ENCODE measurements around the gene ANKIB1.

The ANKIB1 gene

DNA sequence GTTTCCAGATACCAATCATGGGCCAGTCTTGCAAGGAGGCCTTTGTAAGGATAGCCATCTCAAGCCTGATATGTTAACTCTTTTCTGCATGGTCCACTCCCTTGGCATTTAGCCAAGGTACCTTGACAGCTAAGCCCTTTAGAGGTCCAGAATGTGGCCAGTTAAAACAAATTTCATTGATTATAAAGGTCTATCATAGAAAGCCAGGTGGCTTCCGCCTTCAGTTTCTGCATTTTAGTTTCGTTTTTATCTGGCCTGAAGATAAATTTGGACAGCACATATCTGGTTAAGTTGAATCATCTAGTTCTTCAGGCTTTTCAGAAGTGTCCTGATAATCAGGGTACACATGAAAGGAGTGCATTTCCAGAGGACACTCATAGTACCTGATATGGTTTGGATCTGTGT, 30.7 kb downstream of the ANKIB1 start:
- TF ChIP-seq TAF1 (IDR thresholded peaks at IDR 0.05; ENCODE audit: borderline replicate concordance, low read depth, low read length), result no peak
- no peak for TF ChIP-seq POLR2A (IDR thresholded peaks at IDR 0.05; ENCODE audit: low read depth, low read length)
- no peak for TF ChIP-seq POLR2AphosphoS5 (IDR thresholded peaks at IDR 0.05; ENCODE audit: low read depth, low read length)
- DNase-seq (ENCODE audit: insufficient read length) (no peak), FAIRE-seq (no peak)

DNA sequence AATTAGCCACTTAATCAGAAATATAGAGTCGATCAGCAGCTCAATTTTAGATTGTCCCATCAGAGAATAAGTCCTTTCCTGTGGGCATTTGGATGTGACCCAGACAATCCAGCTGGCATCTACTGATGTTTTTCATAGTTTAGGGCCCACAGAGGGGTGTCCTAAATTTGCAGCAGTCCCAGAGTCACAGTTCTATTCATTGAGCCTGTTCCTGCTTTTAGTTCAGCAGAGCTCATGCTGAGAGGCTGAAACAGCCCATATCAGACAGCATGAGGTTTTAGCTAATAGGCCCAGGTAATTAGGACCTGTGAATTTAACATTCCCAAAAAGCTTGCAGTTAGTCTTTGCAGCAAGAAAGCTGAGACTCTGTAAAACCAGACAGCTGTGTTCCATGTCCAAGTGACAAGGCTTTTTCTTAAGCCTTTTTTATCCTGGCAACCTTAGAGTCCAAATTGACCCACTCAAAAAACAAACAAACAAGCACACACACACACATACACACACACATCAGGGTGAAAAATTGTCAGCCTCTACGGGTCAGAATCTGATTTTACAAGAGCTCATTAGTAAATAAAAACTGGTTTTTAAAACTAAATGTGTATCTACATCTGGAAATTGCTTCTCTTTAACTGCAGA, 33.7 kb downstream of the ANKIB1 start:
- TF ChIP-seq POLR2A (IDR thresholded peaks at IDR 0.05; ENCODE audit: low read depth, low read length) (no peak), TAF1 (IDR thresholded peaks at IDR 0.05; ENCODE audit: borderline replicate concordance, low read depth, low read length) (no peak), POLR2AphosphoS5 (IDR thresholded peaks at IDR 0.05; ENCODE audit: low read depth, low read length) (no peak)
- DNase-seq (ENCODE audit: insufficient read length) (no peak), FAIRE-seq (no peak)

DNA sequence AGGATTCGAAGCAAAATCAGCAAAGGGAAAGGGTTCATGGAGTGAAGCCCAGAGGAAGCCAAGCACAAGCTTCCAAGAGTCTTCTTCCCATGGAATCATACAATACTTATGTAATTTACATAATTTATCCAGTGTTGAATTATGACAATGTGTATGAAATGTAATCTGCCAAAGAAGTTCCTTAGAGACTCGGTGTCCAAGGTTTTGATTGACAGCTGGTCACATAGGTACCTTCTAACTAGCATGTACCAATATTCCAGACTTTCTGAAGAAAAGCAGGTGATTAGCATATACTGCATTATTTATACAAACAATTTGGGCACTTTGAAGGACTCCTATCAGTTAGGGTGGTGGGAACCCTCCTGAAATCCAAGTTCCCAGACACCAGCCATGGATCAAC, 35.3 kb downstream of the ANKIB1 start:
- TF ChIP-seq POLR2AphosphoS5 (IDR thresholded peaks at IDR 0.05; ENCODE audit: low read depth, low read length), result no peak
- TF ChIP-seq TAF1 (IDR thresholded peaks at IDR 0.05; ENCODE audit: borderline replicate concordance, low read depth, low read length), result no peak
- no peak for TF ChIP-seq POLR2A (IDR thresholded peaks at IDR 0.05; ENCODE audit: low read depth, low read length)
- no peak for FAIRE-seq
- no peak for DNase-seq (ENCODE audit: insufficient read length)

DNA sequence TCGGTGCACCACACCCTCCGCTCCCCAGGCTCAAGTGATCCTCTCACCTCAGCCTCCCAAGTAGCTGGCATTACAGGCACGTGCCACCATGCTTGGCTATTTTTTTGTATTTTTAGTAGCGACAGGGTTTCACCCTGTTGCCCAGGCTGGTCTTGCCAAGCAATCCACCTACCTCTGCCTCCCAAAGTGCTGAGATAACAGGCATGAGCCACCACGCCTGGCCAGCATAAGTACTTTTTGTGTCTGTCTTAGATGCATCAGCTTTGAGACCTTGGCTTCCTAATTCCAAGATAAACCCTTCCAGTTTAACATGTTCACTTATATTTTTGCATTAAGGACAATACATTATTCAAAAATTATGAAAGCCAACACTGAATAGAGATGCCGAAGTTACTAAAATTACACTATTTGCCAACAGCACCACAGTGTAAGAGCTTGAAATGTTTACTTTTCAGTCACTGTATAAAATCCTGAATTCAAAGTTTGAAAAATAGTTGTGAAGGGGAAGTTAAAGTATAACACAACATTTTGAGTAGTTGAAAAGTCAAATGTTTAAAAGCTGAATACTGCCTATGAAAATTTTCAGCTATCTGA, 36.5 kb downstream of the ANKIB1 start:
- DNase-seq (ENCODE audit: insufficient read length), result no peak
- TF ChIP-seq TAF1 (IDR thresholded peaks at IDR 0.05; ENCODE audit: borderline replicate concordance, low read depth, low read length), result no peak
- TF ChIP-seq POLR2A (IDR thresholded peaks at IDR 0.05; ENCODE audit: low read depth, low read length), result no peak
- TF ChIP-seq POLR2AphosphoS5 (IDR thresholded peaks at IDR 0.05; ENCODE audit: low read depth, low read length), result no peak
- FAIRE-seq, result no peak

DNA sequence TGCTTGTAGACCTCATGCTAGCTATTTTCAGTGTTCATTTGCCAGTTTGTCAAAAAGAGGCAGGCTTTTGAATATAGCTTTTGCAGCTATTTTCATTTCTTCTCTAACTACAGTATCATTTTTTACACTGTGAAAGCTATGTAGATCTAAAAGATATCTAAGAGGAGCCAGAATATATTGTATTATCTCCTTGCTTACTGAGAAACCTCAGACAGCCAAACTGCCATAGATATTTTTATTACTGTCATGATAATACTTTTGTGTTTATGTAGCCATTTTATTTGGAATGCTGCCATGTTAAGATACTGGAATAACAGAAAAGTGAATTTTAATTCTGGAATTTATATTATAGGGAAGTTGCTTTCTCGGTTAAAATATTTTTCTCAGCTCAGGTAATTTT, 37.2 kb downstream of the ANKIB1 start:
- FAIRE-seq, result no peak
- no peak for TF ChIP-seq POLR2A (IDR thresholded peaks at IDR 0.05; ENCODE audit: low read depth, low read length)
- TF ChIP-seq POLR2AphosphoS5 (IDR thresholded peaks at IDR 0.05; ENCODE audit: low read depth, low read length), result no peak
- no peak for TF ChIP-seq TAF1 (IDR thresholded peaks at IDR 0.05; ENCODE audit: borderline replicate concordance, low read depth, low read length)

DNA sequence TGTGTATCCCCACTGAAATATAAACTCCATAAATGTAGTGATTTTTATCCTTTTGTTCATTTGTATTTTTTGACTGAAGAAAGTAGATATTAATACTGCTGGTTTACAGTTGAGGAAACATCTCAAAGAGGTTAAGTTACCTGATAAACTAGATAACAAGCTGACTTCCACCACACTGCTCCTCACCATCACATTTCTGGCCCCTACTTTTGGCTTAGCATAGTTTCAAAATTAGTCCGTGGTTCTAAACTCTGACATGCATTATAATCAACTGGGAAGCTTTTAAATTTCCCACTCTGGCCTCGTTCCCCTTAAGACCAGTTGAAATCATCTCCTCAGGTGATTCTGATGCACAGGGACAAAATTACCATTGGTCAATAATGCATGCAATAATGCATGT, 43.5 kb downstream of the ANKIB1 start:
- FAIRE-seq (peak; percentile 65), DNase-seq (ENCODE audit: insufficient read length) (no peak)
- TF ChIP-seq POLR2A (IDR thresholded peaks at IDR 0.05; ENCODE audit: low read depth, low read length), result no peak
- no peak for TF ChIP-seq POLR2AphosphoS5 (IDR thresholded peaks at IDR 0.05; ENCODE audit: low read depth, low read length)
- TF ChIP-seq TAF1 (IDR thresholded peaks at IDR 0.05; ENCODE audit: borderline replicate concordance, low read depth, low read length), result no peak

More for the DNA sequence above, 37.2 kb downstream of the ANKIB1 start:
- no peak for DNase-seq (ENCODE audit: insufficient read length)

DNA sequence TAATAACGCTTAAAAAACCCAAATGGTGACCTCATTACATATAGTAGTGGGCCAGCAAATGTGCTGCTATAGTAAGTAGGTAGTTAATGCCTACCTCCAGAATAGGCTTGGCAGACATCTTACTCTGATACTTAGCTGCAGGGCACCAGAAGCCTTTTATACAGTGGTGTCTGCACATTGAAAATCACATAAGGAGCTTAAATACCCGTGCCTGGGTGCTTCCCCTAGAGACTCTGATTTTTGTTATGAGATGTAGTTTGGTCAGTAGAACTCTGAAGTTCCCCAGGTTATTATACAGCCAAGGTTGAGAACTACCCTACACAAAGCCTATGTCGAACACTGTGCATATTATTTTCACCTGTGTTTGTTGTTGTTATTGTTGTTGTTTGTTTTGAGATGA, 47.2 kb downstream of the ANKIB1 start:
- no peak for TF ChIP-seq POLR2A (IDR thresholded peaks at IDR 0.05; ENCODE audit: low read depth, low read length)
- TF ChIP-seq TAF1 (IDR thresholded peaks at IDR 0.05; ENCODE audit: borderline replicate concordance, low read depth, low read length), result no peak
- TF ChIP-seq POLR2AphosphoS5 (IDR thresholded peaks at IDR 0.05; ENCODE audit: low read depth, low read length), result no peak
- peak; percentile 42 for FAIRE-seq
- no peak for DNase-seq (ENCODE audit: insufficient read length)

DNA sequence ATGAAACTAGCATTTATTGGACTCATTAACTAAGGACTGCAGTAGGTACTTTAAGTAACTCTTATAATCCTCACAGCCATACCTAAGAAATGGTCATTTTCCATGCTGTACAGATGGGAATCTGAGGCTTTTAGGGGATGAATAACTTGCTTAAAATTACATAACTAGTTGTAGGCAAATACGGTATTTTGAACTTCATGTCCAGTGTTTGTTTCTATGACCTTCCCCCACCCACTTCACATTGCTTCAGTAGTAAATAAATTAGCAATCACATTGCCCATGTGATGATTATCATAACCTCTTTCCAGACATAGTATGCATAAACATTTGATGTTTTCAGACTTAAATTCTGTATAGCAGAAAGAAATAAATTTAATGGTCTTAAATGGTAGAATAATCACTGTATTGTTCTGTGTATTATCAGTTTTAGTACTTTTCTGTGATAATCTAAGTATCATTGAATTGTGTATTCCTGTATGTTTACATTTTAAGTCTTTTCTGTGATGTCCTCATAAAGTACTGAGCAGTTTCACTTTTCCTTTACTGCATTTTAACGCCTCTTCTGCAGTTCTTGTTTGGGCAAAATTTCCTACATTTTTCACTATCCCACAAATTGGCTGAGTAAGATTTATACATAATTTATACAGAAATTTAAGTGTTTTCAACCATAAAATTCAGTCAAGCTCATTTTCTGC, 48.3 kb downstream of the ANKIB1 start:
- TF ChIP-seq POLR2AphosphoS5 (IDR thresholded peaks at IDR 0.05; ENCODE audit: low read depth, low read length), result no peak
- TF ChIP-seq TAF1 (IDR thresholded peaks at IDR 0.05; ENCODE audit: borderline replicate concordance, low read depth, low read length), result no peak
- no peak for TF ChIP-seq POLR2A (IDR thresholded peaks at IDR 0.05; ENCODE audit: low read depth, low read length)
- FAIRE-seq (peak; percentile 61), DNase-seq (ENCODE audit: insufficient read length) (no peak)

DNA sequence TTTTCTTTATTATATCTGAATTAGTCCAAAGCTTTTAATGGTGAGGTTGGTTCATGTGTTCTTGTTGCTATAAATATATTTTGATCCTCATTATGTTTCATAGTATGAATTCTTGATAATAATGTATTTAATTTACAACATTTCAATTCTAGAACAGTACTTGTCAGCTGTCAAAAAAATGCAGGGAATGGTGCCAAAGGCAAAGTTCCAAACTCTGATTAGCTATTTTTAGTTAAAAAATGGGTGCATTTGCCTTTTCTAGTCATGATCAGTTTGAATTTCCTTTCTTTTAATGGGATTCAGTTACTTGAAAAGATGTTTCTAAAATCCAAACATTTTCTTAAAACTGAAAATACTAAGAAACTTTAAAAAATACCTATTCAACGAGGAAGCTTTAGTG, 49.6 kb downstream of the ANKIB1 start:
- FAIRE-seq (no peak), DNase-seq (ENCODE audit: insufficient read length) (no peak)
- TF ChIP-seq POLR2AphosphoS5 (IDR thresholded peaks at IDR 0.05; ENCODE audit: low read depth, low read length) (no peak), TAF1 (IDR thresholded peaks at IDR 0.05; ENCODE audit: borderline replicate concordance, low read depth, low read length) (no peak), POLR2A (IDR thresholded peaks at IDR 0.05; ENCODE audit: low read depth, low read length) (no peak)

DNA sequence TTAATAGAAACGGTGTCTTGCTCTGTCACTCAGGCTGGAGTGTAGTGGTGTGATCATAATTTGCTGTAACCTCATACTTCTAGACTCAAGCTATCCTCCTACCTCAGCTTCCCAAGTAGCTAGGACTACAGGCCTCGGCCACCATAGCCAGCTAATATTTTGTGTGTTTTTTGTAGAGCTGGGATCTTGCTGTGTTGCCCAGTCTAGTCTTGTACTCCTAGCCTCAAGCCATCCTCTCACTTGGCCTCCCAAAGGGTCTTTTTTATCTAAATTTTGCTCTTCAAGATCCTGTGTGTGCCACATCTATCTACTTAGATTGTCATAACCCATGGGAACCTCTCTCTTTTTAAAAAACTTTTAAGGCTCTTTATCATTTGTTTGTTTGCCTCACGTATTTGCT, 50.5 kb downstream of the ANKIB1 start:
- FAIRE-seq (peak; percentile 54), DNase-seq (ENCODE audit: insufficient read length) (no peak)
- no peak for TF ChIP-seq POLR2AphosphoS5 (IDR thresholded peaks at IDR 0.05; ENCODE audit: low read depth, low read length)
- no peak for TF ChIP-seq POLR2A (IDR thresholded peaks at IDR 0.05; ENCODE audit: low read depth, low read length)
- TF ChIP-seq TAF1 (IDR thresholded peaks at IDR 0.05; ENCODE audit: borderline replicate concordance, low read depth, low read length), result no peak

DNA sequence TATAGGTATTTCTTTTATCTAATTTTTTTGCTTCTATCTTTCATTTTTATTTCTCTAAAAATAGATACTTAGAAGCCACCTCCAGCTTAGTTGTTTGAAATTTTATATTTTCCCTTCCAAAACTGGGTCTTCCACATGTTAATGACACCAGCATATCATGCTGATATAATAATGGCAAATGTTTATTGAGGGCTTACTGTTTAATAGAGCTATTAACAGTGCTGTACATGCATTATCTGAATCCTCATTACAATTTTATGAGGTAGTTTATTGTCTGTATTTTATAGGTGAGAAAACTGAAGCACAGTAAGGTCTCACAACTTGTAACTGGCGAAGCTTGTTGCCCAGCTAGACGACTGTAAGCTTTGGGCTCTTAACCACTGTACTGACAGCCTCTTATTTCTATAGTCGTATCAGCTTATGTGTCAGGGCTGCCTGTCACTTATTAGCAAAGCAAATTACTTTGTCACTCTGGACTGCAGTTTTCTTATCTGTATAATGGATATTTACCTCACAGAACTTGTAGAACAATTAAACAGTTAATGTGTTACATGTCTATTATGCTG, 51.2 kb downstream of the ANKIB1 start:
- no peak for DNase-seq (ENCODE audit: insufficient read length)
- peak; percentile 65 for FAIRE-seq
- TF ChIP-seq POLR2AphosphoS5 (IDR thresholded peaks at IDR 0.05; ENCODE audit: low read depth, low read length) (no peak), POLR2A (IDR thresholded peaks at IDR 0.05; ENCODE audit: low read depth, low read length) (no peak), TAF1 (IDR thresholded peaks at IDR 0.05; ENCODE audit: borderline replicate concordance, low read depth, low read length) (no peak)
